ENCODE results near the gene SUMF2. TPM values are rescaled to one million over a fixed set of nuclear protein-coding genes. Genes with fewer than 3 reads are reported as not detected.

Gene SUMF2
- total RNA-seq, 4 donors from 2014 or later: 84.2 to 117 (median 88.6) TPM

DNA sequence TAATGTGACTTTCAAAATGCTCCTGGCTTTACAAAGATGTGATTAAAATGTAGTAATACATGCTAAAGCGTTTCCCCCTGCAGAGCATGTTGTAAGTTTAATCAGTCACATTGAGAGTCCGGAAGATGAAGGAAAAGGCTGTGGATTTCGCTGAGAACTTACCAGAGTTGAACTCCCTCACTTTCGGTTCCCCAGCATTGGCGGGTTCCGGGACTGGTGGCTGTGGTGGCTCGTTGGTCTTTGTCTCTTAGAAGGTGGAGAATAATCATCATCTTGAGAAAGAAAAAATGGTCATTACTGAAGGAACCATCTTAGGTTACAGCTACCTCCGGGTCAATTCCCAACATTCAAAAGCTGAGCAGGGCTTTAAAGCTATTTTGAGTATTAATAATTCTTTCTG lies 61.7 kb downstream of the SUMF2 start:
- Histone ChIP-seq H3K27ac (no peak overlapping the region), H3K9me3 (no peaks in the 10 kb centered on the region), H3K4me1 (no peaks in the 10 kb centered on the region), H3K36me3 (no peaks in the 10 kb centered on the region), H3K27me3 (no peaks in the 10 kb centered on the region), H3K4me3 (no peak overlapping the region)
- TF ChIP-seq POLR2A (IDR thresholded peaks at IDR 0.05) (no peak), EP300 (IDR thresholded peaks at IDR 0.05) (no peak), POLR2AphosphoS5 (IDR thresholded peaks at IDR 0.05) (no peak)
- TF ChIP-seq, protein P1, sequence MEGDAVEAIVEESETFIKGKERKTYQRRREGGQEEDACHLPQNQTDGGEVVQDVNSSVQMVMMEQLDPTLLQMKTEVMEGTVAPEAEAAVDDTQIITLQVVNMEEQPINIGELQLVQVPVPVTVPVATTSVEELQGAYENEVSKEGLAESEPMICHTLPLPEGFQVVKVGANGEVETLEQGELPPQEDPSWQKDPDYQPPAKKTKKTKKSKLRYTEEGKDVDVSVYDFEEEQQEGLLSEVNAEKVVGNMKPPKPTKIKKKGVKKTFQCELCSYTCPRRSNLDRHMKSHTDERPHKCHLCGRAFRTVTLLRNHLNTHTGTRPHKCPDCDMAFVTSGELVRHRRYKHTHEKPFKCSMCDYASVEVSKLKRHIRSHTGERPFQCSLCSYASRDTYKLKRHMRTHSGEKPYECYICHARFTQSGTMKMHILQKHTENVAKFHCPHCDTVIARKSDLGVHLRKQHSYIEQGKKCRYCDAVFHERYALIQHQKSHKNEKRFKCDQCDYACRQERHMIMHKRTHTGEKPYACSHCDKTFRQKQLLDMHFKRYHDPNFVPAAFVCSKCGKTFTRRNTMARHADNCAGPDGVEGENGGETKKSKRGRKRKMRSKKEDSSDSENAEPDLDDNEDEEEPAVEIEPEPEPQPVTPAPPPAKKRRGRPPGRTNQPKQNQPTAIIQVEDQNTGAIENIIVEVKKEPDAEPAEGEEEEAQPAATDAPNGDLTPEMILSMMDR (IDR thresholded peaks at IDR 0.05): no peak
- WGBS, 2 donors (ENCODE audit: low coverage in 1 of 2): 75 to 92% methylated on average over 4 to 8 of the region's 8 CpGs
- ATAC-seq: no peak

DNA sequence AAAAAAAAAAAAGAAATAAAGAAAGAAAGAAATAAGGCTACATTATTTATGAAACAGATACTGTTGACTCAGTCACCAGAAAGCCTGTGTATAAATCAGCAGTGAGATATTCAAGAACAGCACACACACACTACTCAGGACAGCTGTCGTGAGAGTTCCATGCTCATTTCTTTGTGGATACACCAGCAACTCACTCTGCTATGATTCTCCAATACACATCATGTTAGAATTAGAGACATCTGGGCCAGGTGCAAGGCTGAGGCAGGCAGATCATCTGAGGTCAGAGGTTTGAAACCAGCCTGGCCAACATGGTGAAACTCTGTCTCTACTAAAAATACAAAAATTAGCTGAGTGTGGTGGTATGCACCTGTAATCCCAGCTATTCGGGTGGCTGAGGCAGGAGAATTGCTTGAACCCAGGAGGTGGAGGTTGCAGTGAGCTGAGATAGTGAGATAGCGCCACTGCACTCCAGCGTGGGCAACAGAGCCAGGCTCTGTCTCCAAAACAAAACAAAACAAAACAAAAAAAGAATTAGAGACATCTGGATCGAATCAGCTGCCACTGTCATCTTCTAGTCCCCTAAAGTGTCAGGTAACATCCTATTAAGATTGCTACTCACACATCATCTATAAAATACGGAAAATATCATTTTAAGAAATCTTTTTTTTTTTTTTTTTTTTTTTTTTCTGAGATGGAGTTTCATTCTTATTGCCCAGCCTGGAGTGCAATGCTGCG lies 63.3 kb downstream of the SUMF2 start:
- Histone ChIP-seq H3K4me3 (no peak overlapping the region), H3K4me1 (no peaks in the 10 kb centered on the region), H3K27me3 (no peaks in the 10 kb centered on the region), H3K9me3 (no peaks in the 10 kb centered on the region), H3K36me3 (no peaks in the 10 kb centered on the region), H3K27ac (no peak overlapping the region)
- TF ChIP-seq POLR2AphosphoS5 (IDR thresholded peaks at IDR 0.05) (no peak), POLR2A (IDR thresholded peaks at IDR 0.05) (no peak), EP300 (IDR thresholded peaks at IDR 0.05) (no peak)
- TF ChIP-seq, protein P1 (IDR thresholded peaks at IDR 0.05): no peak
- no peak for ATAC-seq
- 68% methylated on average over 7 of the region's 7 CpGs for WGBS, 2 donors (ENCODE audit: low coverage in 1 of 2)

Small RNA genes lying within 50 kb of the gene (small RNA-seq; reads per million reads assigned to genes)
- gene SNORA15 (0 reads per million in 4 donors), gene SNORA22B (0 reads per million in 4 donors)

Other genes starting within 250 kb of the SUMF2 start
- not detected for gene SEPTIN14, start 201.5 kb upstream of the SUMF2 start, total RNA-seq
- gene ZNF713, start 176.8 kb upstream of the SUMF2 start, total RNA-seq: 1 to 10 TPM; 2.6 to 4.4 (median 3.1) TPM
- 10 to 100 TPM; 10.1 to 19.7 (median 13.7) TPM for gene MRPS17, start 112.4 kb upstream of the SUMF2 start, total RNA-seq
- 100 to 1,000 TPM in 2 of 4 donors, 10 to 100 TPM in 2; 64.2 to 113 (median 97.3) TPM for gene NIPSNAP2, start 99.7 kb upstream of the SUMF2 start, total RNA-seq
- 10 to 100 TPM in 1 of 4 donors, 1 to 10 TPM in 3; 6.9 to 13.5 (median 8.6) TPM for gene PSPH, start 12.8 kb upstream of the SUMF2 start, total RNA-seq
- 100 to 1,000 TPM in 2 of 4 donors, 10 to 100 TPM in 2; 88.3 to 138 (median 116) TPM for gene CCT6A, start 12.5 kb upstream of the SUMF2 start, total RNA-seq
- 1 to 10 TPM in 2 of 4 donors, not detected in 2; 1.9 to 2.1 TPM for gene PHKG1, start 28.7 kb downstream of the SUMF2 start, total RNA-seq
- gene CHCHD2, start 42.2 kb downstream of the SUMF2 start, total RNA-seq: 100 to 1,000 TPM; 221 to 414 (median 339) TPM
- under 1 TPM in 1 of 4 donors, not detected in 3; 0.77 TPM for gene NUPR2, start 52.1 kb downstream of the SUMF2 start, total RNA-seq

All from gastroesophageal sphincter (tissue), 4 donors.